Cardiac muscle cell (in vitro differentiated cells and primary cell): ENCODE data around the gene ATP10D. TPM values are rescaled to one million over a fixed set of nuclear protein-coding genes. Genes with fewer than 3 reads are reported as not detected.
"Not testable (repeated sequence)": the region's sequence is repeated elsewhere in the genome, so short reads cannot be mapped to it uniquely, and the experiment has no call there.

Experiments
- DNase-seq, 2 donors: peaks; one replicate each; pipeline versions ENCODE4 v3.0.0 to v3.0.0-alpha.2; 2010 to 2017; ENCODE audit warnings: low read depth in 1 of 2, low spot score in 1 of 2
- H3K27ac ChIP-seq: fragments of 200-600 bp; sonication (generic); 2 replicates; pipeline ENCODE4 v1.5.1; 2016
- H3K27me3 ChIP-seq: fragments of 200-600 bp; sonication (generic); 2 replicates; pipeline ENCODE4 v1.6.0; 2016; ENCODE audit warnings: control low read depth
- H3K36me3 ChIP-seq: fragments of 200-600 bp; sonication (generic); 2 replicates; pipeline ENCODE4 v1.5.1; 2016; ENCODE audit warnings: control low read depth
- H3K4me1 ChIP-seq: fragments of 200-600 bp; sonication (generic); 2 replicates; pipeline ENCODE4 v1.8.1; 2017; ENCODE audit warnings: low read depth, mild to moderate bottlenecking, mixed run types
- H3K4me3 ChIP-seq: fragments of 200-600 bp; sonication (generic); 2 replicates; pipeline ENCODE4 v1.5.1; 2016; ENCODE audit warnings: mild to moderate bottlenecking
- H3K9me3 ChIP-seq: fragments of 200-600 bp; sonication (generic); 2 replicates; pipeline ENCODE4 v1.5.1; 2017; ENCODE audit warnings: low read depth, mild to moderate bottlenecking, control low read depth
- CTCF ChIP-seq: IDR thresholded peaks from 2 replicates; pipeline ENCODE4 v1.5.1; 2012; ENCODE audit warnings: low read depth, mild to moderate bottlenecking, low read length
- polyA plus RNA-seq: library from polyadenylated mRNA; unstranded; fragments of >200 nt; fragmentation: Nextera tagmentation; extraction: Ambion mirVana; gene quantifications from 2 replicates; pipeline ENCODE4 v1.2.1, GENCODE V29; 2016
- total RNA-seq: library from RNA; depleted of rRNA; stranded (reverse); fragments of >200 nt; gene quantifications from 2 replicates; pipeline ENCODE4 v1.2.3, GENCODE V29; 2016

ATP10D gene
- total and polyA plus RNA-seq, 2 experiments from 2014 or later, result 5.5 to 7.7 TPM

GRCh38 chr4:47550899-47551548, 65.9 kb downstream of the ATP10D start:
- no peaks in the 10 kb centered on the region for H3K27me3 ChIP-seq
- H3K36me3 ChIP-seq, result no peaks in the 10 kb centered on the region
- TF ChIP-seq CTCF, result no peak
- no peak overlapping the region for H3K27ac ChIP-seq
- DNase-seq, result no peak
- H3K4me3 ChIP-seq, result no peak overlapping the region
- no peaks in the 10 kb centered on the region for H3K9me3 ChIP-seq
- no peaks in the 10 kb centered on the region for H3K4me1 ChIP-seq

- H3K27me3 ChIP-seq, result no peaks in the 10 kb centered on the region
- no peaks in the 10 kb centered on the region for H3K36me3 ChIP-seq
- H3K27ac ChIP-seq, result no peak overlapping the region
- H3K4me1 ChIP-seq, result no peaks in the 10 kb centered on the region
- TF ChIP-seq CTCF, result no peak
- no peak for DNase-seq
- no peak overlapping the region for H3K4me3 ChIP-seq
- no peaks in the 10 kb centered on the region for H3K9me3 ChIP-seq
Measured at GRCh38 chr4:47551682-47552081, 66.6 kb downstream of the ATP10D start.

- no peak for DNase-seq
- Histone ChIP-seq H3K4me1 (no peaks in the 10 kb centered on the region), H3K27ac (no peak overlapping the region), H3K36me3 (no peaks in the 10 kb centered on the region), H3K9me3 (no peaks in the 10 kb centered on the region), H3K27me3 (no peaks in the 10 kb centered on the region), H3K4me3 (no peak overlapping the region)
- no peak for TF ChIP-seq CTCF
Measured at GRCh38 chr4:47553329-47554125, 68.5 kb downstream of the ATP10D start.

- not testable (repeated sequence) for H3K4me1 ChIP-seq, DNase-seq, H3K4me3 ChIP-seq, H3K36me3 ChIP-seq, H3K27ac ChIP-seq, H3K9me3 ChIP-seq, H3K27me3 ChIP-seq
Measured at GRCh38 chr4:47555920-47556319, 70.8 kb downstream of the ATP10D start.

GRCh38 chr4:47557255-47557654, 72.2 kb downstream of the ATP10D start:
- H3K27me3 ChIP-seq, result no peaks in the 10 kb centered on the region
- no peak for TF ChIP-seq CTCF
- no peaks in the 10 kb centered on the region for H3K4me1 ChIP-seq
- H3K36me3 ChIP-seq, result no peaks in the 10 kb centered on the region
- H3K27ac ChIP-seq, result no peak overlapping the region
- no peaks in the 10 kb centered on the region for H3K9me3 ChIP-seq
- DNase-seq, result no peak
- no peak overlapping the region for H3K4me3 ChIP-seq

DNA sequence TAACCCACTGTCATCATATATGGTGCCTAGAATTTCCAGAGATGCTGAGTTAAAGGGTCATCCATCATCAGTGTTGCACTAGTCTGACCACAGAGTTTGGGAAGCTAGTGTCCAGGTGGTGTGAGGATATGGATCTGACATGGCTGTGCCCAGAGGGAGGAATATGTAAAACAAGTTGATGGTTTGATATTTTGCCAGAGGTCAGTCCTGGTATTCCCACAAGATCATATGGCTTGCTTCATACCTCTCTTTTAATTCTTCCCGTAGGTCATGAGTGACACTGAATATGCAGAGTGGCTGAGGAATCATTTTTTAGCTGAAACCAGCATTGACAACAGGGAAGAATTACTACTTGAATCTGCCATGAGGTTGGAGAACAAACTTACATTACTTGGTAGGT, 75.6 kb downstream of the ATP10D start:
- no peak for DNase-seq
- no peaks in the 10 kb centered on the region for H3K9me3 ChIP-seq

More for the DNA sequence above, 75.6 kb downstream of the ATP10D start:
- no peak overlapping the region for H3K27ac ChIP-seq
- peaks cover 3% of the 10 kb centered on the region for H3K4me1 ChIP-seq
- no peaks in the 10 kb centered on the region for H3K27me3 ChIP-seq
- no peaks in the 10 kb centered on the region for H3K36me3 ChIP-seq
- no peak for TF ChIP-seq CTCF
- H3K4me3 ChIP-seq, result no peak overlapping the region
